ENCODE data around the gene AMZ1.

AMZ1 gene

GRCh38 chr7:2687881-2688318, at the start of gene AMZ1:
Gene AMZ1 (plus strand): TSS chr7:2688202. CDS start chr7:2700452, 12,250 bp downstream.
- DNase-seq (ENCODE audit: low read depth) = no peak

GRCh38 chr7:2638224-2638991, 49.6 kb upstream of the AMZ1 start:
- DNase-seq (ENCODE audit: low read depth) = peak; percentile 53

DNA sequence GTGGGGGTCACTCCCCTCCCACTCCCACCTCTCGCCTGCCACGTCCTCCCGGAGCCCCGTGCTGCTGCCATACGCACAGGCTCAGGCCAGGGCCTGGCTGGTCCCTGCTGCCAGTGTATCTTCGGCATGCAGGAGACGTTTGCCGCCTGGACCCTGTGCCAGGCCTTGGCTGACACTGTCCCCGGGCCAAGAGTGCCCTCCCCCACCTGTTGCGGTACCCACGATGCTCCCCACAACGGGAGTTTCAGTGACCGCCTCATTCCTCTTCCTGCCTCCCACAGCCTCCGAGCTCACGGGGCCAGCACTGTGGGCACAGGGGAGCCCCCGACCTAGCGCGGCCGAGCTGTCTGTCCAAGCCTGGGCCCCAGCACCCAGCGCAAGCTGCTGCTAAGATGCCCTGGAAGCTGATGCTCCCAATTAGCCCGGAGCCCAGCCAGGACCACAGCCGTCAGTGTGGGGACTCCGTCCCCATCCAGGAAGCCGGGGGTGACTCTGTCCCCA, 48.8 kb upstream of the AMZ1 start:
- DNase-seq (ENCODE audit: low read depth) = no peak

- DNase-seq (ENCODE audit: low read depth) = no peak
Observed at GRCh38 chr7:2639695-2640481, 48.1 kb upstream of the AMZ1 start.

DNA sequence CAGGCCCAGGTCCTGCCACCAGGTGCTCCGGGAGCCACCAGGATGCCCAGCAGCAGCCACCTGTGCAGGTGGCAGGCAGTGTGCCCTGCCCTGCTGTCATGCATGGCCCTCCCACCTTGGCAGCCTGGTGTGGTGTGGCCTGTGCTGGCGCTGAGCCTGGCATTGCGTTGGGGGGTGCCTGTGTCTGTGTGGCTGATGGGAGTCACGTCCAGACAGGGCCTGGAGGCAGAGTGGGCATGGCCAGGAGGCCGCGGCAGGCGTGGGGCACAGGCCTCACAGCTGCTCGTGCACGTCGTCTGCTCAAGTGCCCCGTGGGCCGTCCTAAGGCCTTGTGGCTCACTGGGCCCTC, 47.5 kb upstream of the AMZ1 start:
- DNase-seq (ENCODE audit: low read depth) = no peak

GRCh38 chr7:2640846-2641316, 47.1 kb upstream of the AMZ1 start:
- no peak for DNase-seq (ENCODE audit: low read depth)

DNA sequence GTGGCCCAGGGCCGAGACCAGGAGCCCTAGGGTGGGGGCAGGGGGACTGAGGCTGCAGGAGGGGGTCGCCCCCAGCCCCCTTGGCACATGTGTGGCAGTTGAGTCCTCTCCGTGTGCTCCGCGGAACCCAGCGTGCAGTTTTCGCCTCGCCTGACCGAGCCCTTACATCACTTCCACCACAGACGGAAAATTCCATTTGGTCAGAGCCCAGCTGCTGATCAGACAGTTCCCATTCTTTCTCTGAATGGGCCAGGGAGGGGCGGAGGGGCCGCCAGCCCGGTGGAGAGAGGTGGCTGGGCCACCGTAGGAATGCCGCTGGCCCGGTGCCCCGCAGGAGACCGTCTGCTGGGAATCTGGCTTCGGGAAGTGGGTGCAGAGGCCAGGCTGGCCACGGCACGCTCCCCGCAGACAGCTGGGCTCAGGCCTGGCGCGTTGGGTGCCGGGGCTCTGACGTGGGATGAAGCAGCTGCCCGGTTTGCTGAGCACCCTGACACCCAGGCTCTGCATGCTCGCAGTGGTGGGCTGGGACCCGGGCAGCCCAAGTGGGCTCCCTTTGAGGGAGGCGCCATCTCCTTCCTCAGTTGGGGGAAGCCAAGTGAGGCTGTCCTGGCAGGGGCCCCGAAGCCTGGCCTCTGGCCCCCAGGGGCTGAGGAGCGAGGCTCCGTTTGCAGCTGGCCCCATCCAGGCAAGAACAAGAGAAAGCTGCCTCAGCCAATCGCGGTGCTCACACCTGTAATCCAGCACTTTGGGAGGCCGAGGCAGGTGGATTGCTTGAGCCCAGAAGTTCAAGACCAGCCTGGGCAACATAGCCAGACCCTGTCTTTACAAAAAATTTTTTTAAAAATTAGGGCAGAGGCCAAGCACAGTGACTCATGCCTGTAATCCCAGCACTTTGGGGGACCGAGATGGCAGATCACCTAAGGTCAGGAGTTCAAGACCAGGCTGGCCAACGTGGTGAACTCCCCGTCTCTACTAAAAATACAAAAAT, 46.3 kb upstream of the AMZ1 start:
- peak; percentile 90 for DNase-seq (ENCODE audit: low read depth)

DNA sequence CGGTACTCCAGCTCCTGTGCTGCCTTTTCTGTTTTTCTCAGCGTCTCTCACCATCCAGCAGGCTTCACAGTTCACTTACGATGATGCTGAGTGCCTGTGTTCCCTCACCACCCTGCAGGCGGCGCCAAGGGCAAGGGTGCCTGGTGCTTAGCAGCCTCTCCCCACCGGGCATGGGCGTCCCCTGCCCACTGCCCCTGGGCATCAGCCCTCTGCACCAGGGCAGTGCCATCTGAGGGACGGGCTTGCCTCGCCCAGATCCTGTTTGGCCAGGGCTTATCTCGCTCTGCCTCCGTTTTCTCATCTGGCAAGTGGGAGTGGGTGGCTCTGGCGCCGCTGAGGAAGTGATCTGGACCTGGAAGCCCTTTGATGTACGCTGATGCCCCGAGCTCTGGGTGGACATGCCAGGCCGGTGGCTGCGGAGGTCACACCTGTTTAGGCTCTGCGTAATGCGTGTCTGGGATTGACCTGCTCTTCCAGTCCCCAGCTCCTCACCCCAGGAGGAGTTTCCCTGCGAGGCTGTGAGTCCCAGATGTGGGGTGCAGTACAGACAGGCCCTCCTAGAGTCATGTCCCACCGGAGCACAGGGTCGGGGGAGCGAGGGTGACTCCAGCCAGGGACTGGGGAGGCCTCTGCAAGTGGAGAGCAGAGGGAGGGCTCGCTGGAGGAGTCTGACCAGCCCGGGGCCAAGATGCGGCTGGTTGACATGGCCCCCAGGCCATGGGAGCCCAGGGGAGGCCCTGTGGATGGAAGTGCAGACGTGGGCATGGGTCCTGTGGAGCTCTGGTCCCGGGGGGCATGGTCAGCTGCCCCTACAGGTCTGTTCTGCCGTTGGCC, 44.4 kb upstream of the AMZ1 start:
- DNase-seq (ENCODE audit: low read depth) = no peak

DNA sequence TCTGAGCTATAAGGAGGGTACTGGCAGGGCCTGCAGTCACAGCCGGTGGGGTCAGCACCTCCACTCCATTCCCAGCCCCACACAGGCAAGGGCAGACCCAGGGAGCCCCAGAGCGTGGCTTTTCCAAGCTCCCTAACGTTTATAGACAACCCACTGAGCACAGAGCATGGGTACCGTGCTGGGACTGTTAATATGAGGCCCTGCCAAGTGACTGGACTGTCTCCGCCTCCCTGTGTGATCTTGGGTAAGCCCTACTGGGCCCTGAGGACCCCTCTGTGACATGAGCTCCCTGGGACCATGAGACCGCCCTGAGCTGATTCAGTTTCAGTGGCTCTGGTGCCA, 43.8 kb upstream of the AMZ1 start:
- DNase-seq (ENCODE audit: low read depth) = no peak

GRCh38 chr7:2644562-2645273, 43.3 kb upstream of the AMZ1 start:
- no peak for DNase-seq (ENCODE audit: low read depth)

- DNase-seq (ENCODE audit: low read depth) = no peak
Observed at GRCh38 chr7:2645274-2645868, 42.6 kb upstream of the AMZ1 start.

GRCh38 chr7:2646336-2646679, 41.7 kb upstream of the AMZ1 start:
- no peak for DNase-seq (ENCODE audit: low read depth)

GRCh38 chr7:2646680-2647571, 41.1 kb upstream of the AMZ1 start:
- DNase-seq (ENCODE audit: low read depth) = no peak

DNA sequence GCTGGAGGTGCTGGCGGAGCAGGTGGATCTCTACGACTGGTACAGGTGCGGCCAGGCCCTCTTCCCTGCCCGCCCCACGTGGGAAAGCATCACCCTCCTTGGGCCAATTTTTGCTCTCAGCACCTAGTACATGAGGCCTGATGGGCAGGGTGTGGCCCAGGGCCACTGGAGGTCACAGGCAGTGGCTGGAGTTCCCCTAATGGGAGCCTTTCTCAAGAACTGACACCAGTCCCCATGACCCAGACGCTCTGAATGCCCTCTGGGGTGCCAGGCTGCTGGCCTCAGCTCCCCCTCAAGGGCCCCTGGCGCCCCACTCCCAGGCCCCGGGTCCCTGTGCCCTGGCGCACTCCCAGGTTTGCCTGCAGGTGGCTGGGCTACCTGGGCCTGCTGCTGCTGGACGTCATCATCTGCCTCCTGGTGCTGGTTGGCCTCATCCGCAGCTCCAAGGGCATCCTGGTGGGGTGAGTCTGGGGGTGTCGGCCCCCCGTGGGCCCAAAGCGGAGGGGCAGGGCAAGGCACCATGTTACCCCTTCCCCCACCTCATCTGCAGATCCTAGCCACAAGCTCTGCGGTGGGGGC, 40.3 kb upstream of the AMZ1 start:
- DNase-seq (ENCODE audit: low read depth) = no peak

DNA sequence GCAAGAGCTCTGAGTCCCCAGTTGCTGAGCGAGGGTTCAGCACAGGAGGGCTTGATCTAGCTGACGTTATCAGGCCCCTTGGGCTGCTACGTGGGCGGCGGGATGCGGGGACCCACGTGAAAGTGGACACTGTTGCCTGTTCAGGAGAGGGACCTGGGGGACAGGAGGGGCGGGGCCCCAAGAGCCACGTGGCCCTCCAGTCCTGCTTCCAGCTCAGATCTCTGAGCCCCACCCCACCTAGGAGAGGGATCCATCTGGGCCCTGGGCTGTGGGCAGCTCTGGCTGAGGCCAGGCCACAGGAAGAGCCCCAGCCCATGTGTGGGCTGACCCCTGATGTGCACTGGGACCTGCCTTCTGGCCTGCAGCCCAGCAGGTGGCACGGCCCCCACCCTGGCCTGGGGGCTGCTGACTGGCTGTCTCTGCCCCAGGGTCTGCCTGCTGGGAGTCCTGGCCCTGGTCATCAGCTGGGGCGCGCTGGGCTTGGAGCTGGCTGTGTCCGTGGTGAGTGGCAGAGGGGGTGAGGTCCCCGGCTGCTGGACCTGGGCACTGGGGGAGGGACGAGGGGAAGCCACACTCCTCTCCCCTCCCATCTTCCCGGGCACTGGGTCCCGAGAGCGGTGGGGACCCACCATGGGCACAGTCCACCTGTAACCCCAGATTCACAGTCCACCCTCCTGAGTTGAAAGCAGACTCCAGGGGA, 38.7 kb upstream of the AMZ1 start:
- no peak for DNase-seq (ENCODE audit: low read depth)

- DNase-seq (ENCODE audit: low read depth) = no peak
Observed at GRCh38 chr7:2649991-2650390, 38.0 kb upstream of the AMZ1 start.

DNA sequence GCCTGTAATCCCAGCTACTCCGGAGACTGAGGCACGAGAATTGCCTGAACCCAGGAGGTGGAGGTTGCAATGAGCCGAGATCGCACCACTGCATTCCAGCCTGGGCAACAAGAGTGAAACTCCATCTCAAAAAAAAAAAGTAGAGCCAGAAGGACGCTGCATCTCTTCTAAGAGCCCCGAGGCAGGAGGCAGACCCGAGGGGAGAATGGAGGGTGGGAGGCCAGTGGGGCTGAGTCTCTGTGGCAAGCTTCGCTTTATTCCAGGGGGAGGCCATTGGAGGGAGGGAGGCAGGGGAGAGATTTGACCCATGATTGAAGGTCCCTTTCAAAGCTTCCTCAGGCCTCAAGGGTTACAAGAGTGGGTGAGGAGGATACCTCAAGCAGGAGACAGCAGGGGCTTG, 37.6 kb upstream of the AMZ1 start:
- no peak for DNase-seq (ENCODE audit: low read depth)

GRCh38 chr7:2651336-2651735, 36.7 kb upstream of the AMZ1 start:
- DNase-seq (ENCODE audit: low read depth) = no peak
